ENCODE measurements around the gene MEIS2. TPM values are rescaled to one million over a fixed set of nuclear protein-coding genes. Genes with fewer than 3 reads are reported as not detected.

Gene MEIS2
- polyA plus RNA-seq, 2 of the 4 experiments (the other 2 are of a cell fraction) = 7.3 to 11.1 TPM

DNA sequence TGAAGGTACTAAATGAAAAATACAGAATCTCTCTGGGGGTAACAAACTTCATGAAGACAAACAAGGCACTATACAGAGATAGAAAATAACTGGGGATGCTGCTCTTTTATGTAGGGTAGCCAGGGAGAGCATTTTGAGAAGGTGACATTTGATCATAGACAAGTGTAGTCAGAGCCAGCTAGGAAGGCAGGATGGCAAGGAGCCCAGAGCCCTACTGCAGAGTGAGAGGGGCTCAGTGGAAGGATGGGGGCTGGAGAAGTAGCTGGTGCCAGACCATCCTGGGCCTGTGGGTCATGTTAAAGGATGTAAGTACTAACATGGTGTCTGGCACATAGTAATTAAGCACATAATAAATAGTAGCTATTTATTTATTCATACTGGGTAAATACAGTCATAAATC lies 133.6 kb downstream of the MEIS2 start (continued):
- TF ChIP-seq, protein P1, sequence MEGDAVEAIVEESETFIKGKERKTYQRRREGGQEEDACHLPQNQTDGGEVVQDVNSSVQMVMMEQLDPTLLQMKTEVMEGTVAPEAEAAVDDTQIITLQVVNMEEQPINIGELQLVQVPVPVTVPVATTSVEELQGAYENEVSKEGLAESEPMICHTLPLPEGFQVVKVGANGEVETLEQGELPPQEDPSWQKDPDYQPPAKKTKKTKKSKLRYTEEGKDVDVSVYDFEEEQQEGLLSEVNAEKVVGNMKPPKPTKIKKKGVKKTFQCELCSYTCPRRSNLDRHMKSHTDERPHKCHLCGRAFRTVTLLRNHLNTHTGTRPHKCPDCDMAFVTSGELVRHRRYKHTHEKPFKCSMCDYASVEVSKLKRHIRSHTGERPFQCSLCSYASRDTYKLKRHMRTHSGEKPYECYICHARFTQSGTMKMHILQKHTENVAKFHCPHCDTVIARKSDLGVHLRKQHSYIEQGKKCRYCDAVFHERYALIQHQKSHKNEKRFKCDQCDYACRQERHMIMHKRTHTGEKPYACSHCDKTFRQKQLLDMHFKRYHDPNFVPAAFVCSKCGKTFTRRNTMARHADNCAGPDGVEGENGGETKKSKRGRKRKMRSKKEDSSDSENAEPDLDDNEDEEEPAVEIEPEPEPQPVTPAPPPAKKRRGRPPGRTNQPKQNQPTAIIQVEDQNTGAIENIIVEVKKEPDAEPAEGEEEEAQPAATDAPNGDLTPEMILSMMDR (IDR thresholded peaks at IDR 0.05) = no peak
- TF ChIP-seq CEBPB (IDR thresholded peaks at IDR 0.05) (no peak), BHLHE40 (IDR thresholded peaks at IDR 0.05; ENCODE audit: low read depth, low read length) (no peak), POLR2AphosphoS2 (conservative IDR thresholded peaks at IDR 0.05; ENCODE audit: low read length) (no peak)
- TF ChIP-seq, protein P2, sequence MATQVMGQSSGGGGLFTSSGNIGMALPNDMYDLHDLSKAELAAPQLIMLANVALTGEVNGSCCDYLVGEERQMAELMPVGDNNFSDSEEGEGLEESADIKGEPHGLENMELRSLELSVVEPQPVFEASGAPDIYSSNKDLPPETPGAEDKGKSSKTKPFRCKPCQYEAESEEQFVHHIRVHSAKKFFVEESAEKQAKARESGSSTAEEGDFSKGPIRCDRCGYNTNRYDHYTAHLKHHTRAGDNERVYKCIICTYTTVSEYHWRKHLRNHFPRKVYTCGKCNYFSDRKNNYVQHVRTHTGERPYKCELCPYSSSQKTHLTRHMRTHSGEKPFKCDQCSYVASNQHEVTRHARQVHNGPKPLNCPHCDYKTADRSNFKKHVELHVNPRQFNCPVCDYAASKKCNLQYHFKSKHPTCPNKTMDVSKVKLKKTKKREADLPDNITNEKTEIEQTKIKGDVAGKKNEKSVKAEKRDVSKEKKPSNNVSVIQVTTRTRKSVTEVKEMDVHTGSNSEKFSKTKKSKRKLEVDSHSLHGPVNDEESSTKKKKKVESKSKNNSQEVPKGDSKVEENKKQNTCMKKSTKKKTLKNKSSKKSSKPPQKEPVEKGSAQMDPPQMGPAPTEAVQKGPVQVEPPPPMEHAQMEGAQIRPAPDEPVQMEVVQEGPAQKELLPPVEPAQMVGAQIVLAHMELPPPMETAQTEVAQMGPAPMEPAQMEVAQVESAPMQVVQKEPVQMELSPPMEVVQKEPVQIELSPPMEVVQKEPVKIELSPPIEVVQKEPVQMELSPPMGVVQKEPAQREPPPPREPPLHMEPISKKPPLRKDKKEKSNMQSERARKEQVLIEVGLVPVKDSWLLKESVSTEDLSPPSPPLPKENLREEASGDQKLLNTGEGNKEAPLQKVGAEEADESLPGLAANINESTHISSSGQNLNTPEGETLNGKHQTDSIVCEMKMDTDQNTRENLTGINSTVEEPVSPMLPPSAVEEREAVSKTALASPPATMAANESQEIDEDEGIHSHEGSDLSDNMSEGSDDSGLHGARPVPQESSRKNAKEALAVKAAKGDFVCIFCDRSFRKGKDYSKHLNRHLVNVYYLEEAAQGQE (IDR thresholded peaks at IDR 0.05) = no peak

DNA sequence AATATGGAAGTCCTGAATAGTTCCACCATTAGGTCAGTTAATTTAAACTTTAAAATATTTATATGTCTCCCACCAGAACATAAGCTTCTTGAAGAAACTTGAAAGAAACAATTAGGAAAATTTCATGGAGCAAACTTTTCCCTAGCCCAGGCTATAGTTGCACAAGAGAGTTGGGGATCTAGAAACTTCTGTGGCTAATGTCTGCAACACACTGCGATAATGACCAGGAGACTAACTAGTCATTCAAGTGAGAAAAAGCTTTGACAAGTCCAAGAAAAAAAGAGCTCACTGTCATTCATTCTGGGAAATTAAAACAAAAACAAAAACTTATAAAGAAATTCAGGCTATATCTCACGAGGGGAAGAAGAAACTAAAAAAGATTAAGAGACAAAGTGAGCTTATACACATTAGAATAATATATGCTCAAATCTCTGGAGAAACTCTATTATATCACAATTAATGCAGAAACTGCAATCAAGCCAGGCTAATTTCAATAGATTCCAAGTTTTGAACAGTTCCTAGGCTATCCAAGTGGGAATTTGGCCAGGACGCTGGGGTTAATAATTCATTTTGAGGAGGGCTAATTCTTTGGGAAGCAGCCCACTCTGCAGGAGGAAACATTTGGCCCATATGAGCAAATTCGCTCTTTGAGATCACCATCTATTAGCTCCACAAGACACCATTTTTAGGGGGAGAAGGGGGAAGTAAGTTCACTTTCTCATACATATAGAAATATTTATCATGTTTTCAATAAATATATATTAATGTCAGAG lies 134.6 kb downstream of the MEIS2 start:
- Histone ChIP-seq H3K9me3 (no peaks in the 10 kb centered on the region), H3K4me1 (no peaks in the 10 kb centered on the region), H3K27ac (no peak overlapping the region), H3K4me2 (no peak overlapping the region), H3K4me3 (no peak overlapping the region)
- no peak for ATAC-seq
- POLR2A ChIA-PET = no interaction called here
- 87% methylated on average over 4 of the region's 4 CpGs for WGBS (ENCODE audit: missing lambda C conversion rate)
- FAIRE-seq = no peak
- no peak for TF ChIP-seq SREBF2 (IDR thresholded peaks at IDR 0.05)
- TF ChIP-seq RCOR1 (IDR thresholded peaks at IDR 0.05; ENCODE audit: low read depth, low read length) = no peak
- TF ChIP-seq HEYL (CRISPR knock-in tag; IDR thresholded peaks at IDR 0.05) = no peak
- TF ChIP-seq, protein P3, sequence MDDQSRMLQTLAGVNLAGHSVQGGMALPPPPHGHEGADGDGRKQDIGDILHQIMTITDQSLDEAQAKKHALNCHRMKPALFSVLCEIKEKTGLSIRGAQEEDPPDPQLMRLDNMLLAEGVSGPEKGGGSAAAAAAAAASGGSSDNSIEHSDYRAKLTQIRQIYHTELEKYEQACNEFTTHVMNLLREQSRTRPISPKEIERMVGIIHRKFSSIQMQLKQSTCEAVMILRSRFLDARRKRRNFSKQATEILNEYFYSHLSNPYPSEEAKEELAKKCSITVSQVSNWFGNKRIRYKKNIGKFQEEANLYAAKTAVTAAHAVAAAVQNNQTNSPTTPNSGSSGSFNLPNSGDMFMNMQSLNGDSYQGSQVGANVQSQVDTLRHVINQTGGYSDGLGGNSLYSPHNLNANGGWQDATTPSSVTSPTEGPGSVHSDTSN (IDR thresholded peaks at IDR 0.05) = no peak
- TF ChIP-seq CHD2 (IDR thresholded peaks at IDR 0.05; ENCODE audit: low read length, partially characterized antibody) = no peak
- TF ChIP-seq HDAC2 (IDR thresholded peaks at IDR 0.05) = no peak
- TF ChIP-seq, protein P4, sequence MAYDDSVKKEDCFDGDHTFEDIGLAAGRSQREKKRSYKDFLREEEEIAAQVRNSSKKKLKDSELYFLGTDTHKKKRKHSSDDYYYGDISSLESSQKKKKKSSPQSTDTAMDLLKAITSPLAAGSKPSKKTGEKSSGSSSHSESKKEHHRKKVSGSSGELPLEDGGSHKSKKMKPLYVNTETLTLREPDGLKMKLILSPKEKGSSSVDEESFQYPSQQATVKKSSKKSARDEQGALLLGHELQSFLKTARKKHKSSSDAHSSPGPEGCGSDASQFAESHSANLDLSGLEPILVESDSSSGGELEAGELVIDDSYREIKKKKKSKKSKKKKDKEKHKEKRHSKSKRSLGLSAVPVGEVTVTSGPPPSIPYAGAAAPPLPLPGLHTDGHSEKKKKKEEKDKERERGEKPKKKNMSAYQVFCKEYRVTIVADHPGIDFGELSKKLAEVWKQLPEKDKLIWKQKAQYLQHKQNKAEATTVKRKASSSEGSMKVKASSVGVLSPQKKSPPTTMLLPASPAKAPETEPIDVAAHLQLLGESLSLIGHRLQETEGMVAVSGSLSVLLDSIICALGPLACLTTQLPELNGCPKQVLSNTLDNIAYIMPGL (CRISPR knock-in tag; IDR thresholded peaks at IDR 0.05; ENCODE audit: borderline replicate concordance) = no peak
- no peak for TF ChIP-seq NPAS2 (CRISPR knock-in tag; IDR thresholded peaks at IDR 0.05; ENCODE audit: borderline replicate concordance)
- no peak for TF ChIP-seq CHD4 (IDR thresholded peaks at IDR 0.05; ENCODE audit: borderline replicate concordance)
- TF ChIP-seq, protein P5, sequence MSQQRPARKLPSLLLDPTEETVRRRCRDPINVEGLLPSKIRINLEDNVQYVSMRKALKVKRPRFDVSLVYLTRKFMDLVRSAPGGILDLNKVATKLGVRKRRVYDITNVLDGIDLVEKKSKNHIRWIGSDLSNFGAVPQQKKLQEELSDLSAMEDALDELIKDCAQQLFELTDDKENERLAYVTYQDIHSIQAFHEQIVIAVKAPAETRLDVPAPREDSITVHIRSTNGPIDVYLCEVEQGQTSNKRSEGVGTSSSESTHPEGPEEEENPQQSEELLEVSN (IDR thresholded peaks at IDR 0.05; ENCODE audit: borderline replicate concordance, low read depth) = no peak
- TF ChIP-seq, protein P6, sequence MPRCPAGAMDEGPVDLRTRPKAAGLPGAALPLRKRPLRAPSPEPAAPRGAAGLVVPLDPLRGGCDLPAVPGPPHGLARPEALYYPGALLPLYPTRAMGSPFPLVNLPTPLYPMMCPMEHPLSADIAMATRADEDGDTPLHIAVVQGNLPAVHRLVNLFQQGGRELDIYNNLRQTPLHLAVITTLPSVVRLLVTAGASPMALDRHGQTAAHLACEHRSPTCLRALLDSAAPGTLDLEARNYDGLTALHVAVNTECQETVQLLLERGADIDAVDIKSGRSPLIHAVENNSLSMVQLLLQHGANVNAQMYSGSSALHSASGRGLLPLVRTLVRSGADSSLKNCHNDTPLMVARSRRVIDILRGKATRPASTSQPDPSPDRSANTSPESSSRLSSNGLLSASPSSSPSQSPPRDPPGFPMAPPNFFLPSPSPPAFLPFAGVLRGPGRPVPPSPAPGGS (IDR thresholded peaks at IDR 0.05) = no peak
- TF ChIP-seq HOXB5 (CRISPR knock-in tag; IDR thresholded peaks at IDR 0.05) = no peak
- no peak for TF ChIP-seq RARB (CRISPR knock-in tag; IDR thresholded peaks at IDR 0.05)
- CTCF ChIA-PET = interaction anchor here (0.6 kb wide), 1 partner anchor 606 kb away, joined by 3 read pairs; no protein-coding TSS in a partner anchor
- DNase-seq (ENCODE audit: low read depth in 1 of 2, low spot score in 1 of 2) = no peak
